HG03342 (cell line): ENCODE results near the gene AS3MT.
A peak's percentile ranks its signal among the peaks of the same experiment; 100 is the strongest.
"Not testable (repeated sequence)": the region's sequence is repeated elsewhere in the genome, so short reads cannot be mapped to it uniquely, and the experiment has no call there.

Experiments
- ATAC-seq: cut with Tn5 transposase; IDR thresholded peaks from one replicate; pipeline ENCODE4 v1.9.1; 2021; ENCODE audit warnings: mild to moderate bottlenecking, moderate library complexity; ENCODE audit not compliant: unreplicated experiment

Gene AS3MT

GRCh38 chr10:102855731-102856436 is 13.4 kb upstream of the AS3MT start:
- ATAC-seq = not testable (repeated sequence)

- no peak for ATAC-seq
Observed at GRCh38 chr10:102856758-102857424, 12.4 kb upstream of the AS3MT start.

- ATAC-seq = no peak
Observed at GRCh38 chr10:102859911-102860310, 9.4 kb upstream of the AS3MT start.

- no peak for ATAC-seq
Observed at GRCh38 chr10:102863660-102864059, 5.6 kb upstream of the AS3MT start.

- ATAC-seq = no peak
Observed at GRCh38 chr10:102865620-102866019, 3.6 kb upstream of the AS3MT start.

DNA sequence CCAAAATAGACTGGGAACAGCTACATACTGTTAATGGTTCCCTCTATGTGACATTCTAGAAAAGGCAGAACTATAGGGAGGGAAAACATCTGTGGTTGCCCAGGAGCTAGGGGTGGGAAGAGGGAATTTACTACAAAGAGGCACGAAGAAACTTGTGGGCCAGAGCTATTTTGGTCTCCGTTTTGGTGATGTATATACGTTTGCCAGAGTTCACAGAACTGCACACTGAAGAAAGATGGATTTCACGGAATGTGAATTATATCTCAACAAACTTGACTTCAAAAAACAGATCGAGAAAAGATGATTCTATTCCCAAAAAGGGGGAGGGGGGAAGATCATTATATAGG is 386 bp upstream of the AS3MT start:
- no peak for ATAC-seq

GRCh38 chr10:102870221-102870620 is 951 bp downstream of the AS3MT start:
- no peak for ATAC-seq

DNA sequence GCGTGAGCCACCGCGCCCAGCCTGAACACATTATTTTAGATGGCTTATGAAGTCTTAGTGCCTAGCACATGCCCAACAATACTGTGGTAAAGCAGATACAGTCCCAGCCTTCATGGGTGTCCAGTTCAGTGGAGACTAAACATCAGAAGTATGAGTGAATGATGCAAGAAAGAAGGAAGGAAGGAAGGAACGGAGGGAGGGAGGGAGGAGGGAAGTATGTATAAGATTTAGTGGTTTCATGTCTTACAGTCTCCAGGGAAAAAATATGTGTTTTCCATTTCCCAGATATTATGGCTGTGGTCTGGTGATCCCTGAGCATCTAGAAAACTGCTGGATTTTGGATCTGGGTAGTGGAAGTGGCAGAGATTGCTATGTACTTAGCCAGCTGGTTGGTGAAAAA is 2.9 kb downstream of the AS3MT start:
- no peak for ATAC-seq

DNA sequence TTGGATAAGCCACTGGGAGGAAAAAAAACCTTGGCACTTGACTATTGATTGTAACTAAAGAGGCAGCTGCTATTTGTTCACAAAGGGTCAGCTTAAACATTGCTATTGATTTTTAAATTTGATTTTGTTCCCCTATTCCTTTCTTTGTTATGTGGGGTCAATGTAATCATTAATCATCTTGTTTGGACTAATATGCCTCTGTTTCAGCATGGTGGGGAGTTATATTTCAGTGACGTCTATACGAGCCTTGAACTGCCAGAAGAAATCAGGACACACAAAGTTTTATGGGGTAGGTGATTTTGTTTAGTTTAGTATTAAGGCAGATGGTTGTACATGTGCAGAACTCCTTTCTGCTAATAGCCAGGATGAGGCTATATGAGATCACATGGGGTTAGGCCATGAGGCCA is 7.5 kb downstream of the AS3MT start:
- ATAC-seq = no peak

DNA sequence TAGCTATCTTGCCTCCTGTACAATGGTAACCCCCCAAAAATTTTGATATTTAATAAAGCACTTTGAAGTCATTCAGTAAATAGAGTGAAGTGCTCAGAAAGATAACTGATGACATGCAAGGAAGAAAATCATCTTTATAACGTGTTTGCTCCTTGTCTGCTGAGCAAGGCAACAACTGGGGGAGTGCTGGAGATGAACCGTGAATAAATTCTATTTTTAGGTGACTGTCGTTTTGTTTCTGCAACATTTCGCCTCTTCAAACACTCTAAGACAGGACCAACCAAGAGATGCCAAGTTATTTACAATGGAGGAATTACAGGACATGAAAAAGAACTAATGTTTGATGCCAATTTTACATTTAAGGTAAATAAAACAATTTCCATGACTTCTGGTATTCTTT is 9.4 kb downstream of the AS3MT start:
- no peak for ATAC-seq

- ATAC-seq = no peak
Observed at GRCh38 chr10:102880256-102880655, 11.0 kb downstream of the AS3MT start.

GRCh38 chr10:102888048-102888447 is 18.8 kb downstream of the AS3MT start:
- no peak for ATAC-seq

DNA sequence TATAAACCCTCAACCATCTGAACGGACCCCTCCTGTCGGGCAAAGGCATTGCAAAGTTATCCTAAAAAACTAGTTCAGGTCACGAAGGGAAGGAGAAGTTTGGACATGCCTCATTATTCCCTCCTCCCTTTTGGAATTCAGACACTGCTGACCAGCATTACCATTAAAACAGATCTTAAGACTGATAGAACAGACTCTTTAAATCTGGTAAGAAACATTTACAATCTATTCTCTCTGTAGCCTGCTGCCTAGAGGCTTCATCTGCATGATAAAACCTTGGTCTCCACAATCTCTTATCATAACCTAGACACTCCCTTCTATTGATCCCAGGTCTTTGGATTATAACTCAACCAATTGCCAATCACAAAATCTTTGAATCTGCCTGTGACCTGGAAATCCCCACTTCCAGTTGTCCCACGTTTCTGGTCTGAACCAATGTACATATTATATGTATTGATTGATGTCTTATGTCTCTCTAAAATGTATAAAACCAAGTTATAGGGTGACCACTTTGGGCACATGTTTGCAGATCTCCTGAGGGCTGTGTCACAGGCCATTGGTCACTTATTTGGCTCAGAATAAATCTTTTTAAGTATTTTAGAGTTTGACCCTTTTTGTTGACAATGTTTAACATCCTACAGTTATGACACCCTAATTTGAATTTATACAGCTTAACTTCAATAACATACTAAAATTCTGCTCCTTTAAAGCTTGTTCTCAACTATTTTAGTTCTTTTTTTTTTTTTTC is 25.4 kb downstream of the AS3MT start:
- no peak for ATAC-seq

DNA sequence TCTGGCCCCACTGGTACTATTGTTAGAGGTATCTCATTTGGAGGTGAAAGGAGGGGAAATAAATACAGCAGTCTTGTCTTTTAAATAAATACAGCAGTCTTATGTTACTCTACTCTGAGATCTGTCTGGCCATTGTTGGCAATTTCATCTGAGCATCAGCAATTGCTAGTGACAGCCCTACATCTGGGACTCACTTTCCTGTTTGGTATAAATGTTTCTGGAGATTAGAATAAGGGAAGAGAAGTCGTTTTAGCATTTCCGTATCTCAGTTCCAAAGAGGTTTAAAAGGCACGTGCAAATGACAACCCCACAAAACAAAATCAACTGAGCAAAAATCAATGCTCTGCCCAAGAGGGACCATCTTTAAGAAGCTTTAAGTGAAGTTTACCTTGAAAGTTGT is 30.7 kb downstream of the AS3MT start:
- no peak for ATAC-seq

- ATAC-seq = no peak
Observed at GRCh38 chr10:102904346-102904745, 35.1 kb downstream of the AS3MT start.

- no peak for ATAC-seq
Observed at GRCh38 chr10:102906507-102906906, 37.2 kb downstream of the AS3MT start.

DNA sequence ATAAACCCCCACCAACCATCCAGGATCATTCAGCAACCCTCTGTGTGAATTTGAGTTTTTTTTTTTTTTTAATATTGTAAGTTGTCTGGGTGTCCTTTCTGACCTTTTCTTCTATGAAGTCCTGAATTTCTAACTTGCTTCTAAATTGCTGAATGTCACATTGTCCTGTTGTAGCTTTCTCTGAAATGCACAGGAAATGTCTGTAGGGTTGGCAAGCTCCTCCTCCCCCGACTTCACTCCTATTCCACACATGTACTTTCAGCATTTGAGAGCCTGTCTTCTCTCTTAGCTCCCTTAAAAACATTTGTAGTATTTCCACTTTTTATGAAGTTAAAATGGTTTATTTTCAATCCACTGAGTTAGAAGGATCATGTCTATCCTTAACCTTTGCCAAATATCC is 45.5 kb downstream of the AS3MT start:
- no peak for ATAC-seq

DNA sequence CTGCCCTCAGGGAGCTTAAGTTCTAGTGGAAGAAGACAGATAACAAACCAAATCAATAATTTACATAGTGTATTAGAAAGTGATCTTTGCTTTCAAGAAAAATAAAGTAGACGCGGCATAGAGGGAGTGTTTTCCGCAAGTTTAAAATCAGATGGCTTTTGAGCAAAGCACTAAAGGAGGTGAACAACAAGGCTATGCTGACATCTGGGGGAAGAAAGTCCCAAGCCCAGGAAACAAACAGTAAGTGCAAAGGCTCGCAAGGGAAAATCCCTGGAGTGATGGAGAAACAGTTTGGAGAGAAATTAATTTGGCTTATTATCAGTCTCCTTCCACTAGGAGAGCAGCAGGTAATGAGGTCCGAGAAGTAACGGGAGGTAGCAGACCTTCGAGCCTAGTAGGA is 46.9 kb downstream of the AS3MT start:
- ATAC-seq = no peak

GRCh38 chr10:102917314-102917961 is 48.2 kb downstream of the AS3MT start:
- ATAC-seq = peak; percentile 37

- peak; percentile 89 for ATAC-seq
Observed at GRCh38 chr10:102917962-102918816, 48.9 kb downstream of the AS3MT start, which contains the start of gene CNNM2. Gene CNNM2 (plus strand): TSS chr10:102918294. CDS start chr10:102918481, 187 bp downstream.
